PC-3 (cell line): ENCODE data around the gene SAFB.

Source experiments
- EZH2 ChIP-seq: fragments of 300-600 bp; sonication (generic); IDR thresholded peaks from one replicate; pipeline ENCODE4 v1.6.1; 2017; ENCODE audit warnings: antibody characterized with exemption, mild to moderate bottlenecking, low read length; ENCODE audit not compliant: unreplicated experiment
- TF ChIP-seq, protein P1 (sequence below): fragments of 300-600 bp; sonication (generic); conservative IDR thresholded peaks from 2 replicates; pipeline ENCODE4 v1.5.1; 2017; ENCODE audit warnings: antibody characterized with exemption, low read depth, mild to moderate bottlenecking, low read length

DNA sequence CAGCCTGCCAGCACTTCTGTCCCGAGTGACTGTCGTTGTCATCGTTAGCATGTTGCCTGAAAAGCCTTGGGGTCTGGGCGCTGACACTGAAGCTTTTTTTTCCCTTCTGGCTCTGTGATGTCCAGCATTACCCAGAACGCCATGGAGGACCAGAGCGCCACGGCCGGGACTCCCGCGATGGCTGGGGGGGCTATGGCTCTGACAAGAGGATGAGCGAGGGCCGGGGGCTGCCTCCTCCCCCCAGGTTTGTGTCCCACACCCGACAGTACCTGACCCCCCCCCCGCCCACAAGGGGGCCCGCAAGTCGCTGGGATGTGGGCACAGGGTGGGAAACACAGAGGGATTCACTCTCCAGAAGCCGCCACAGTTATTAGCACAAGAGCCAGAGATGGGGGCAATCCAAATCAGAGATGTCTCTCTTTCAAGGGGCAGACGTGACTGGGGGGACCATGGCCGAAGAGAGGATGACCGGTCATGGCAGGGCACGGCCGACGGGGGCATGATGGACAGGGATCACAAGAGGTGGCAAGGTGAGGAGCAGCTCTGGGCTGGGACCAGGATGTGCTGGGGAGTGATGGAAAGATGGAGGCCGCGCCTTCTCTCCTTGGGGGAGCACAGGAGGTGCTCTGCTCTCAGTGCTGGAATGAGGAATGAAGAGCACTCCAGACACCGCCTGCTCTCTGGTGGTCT is 44.2 kb downstream of the SAFB start:
- TF ChIP-seq, protein P1, sequence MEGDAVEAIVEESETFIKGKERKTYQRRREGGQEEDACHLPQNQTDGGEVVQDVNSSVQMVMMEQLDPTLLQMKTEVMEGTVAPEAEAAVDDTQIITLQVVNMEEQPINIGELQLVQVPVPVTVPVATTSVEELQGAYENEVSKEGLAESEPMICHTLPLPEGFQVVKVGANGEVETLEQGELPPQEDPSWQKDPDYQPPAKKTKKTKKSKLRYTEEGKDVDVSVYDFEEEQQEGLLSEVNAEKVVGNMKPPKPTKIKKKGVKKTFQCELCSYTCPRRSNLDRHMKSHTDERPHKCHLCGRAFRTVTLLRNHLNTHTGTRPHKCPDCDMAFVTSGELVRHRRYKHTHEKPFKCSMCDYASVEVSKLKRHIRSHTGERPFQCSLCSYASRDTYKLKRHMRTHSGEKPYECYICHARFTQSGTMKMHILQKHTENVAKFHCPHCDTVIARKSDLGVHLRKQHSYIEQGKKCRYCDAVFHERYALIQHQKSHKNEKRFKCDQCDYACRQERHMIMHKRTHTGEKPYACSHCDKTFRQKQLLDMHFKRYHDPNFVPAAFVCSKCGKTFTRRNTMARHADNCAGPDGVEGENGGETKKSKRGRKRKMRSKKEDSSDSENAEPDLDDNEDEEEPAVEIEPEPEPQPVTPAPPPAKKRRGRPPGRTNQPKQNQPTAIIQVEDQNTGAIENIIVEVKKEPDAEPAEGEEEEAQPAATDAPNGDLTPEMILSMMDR, result no peak
- TF ChIP-seq EZH2, result no peak
